Astrocyte of the spinal cord (primary cell): ENCODE data around the gene PCDHB12.

ENCODE experiments used
- DNase-seq: peaks from one replicate; pipeline ENCODE4 v3.0.0; 2011; ENCODE audit warnings: low read depth, low spot score
- H3K4me3 ChIP-seq: 2 replicates; pipeline ENCODE4 v1.5.1; 2011; ENCODE audit warnings: low read depth, mild to moderate bottlenecking, low read length, moderate library complexity
- in situ Hi-C: cut with HindIII; loops from 2 replicates; pipeline ENCODE4 v1.10.0; 2017; ENCODE audit warnings: low sequenced_read_pairs
- TF ChIP-seq, protein P1 (sequence below): IDR thresholded peaks from 2 replicates; pipeline ENCODE4 v1.5.1; 2012; ENCODE audit warnings: low read depth, mild to moderate bottlenecking, low read length, inconsistent platforms

PCDHB12 gene

DNA sequence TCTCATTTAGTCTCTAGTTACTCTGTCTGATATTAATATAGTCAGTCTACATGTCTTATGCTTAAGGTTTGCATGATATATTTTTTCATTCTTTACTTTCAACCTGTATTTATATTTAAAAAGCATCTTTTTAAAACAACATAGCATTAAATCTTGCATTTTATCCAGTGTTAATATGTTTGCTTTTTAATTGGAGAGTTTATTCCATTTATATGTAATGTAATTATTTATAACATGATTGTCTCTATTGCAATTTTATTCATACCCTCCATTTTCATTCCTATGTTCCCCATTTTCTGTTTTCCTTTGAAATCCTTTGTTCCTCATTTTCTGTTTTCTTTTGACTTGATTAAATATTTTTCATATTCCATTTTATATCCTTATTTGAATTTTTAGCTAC is 49.9 kb downstream of the PCDHB12 start:
- TF ChIP-seq, protein P1, sequence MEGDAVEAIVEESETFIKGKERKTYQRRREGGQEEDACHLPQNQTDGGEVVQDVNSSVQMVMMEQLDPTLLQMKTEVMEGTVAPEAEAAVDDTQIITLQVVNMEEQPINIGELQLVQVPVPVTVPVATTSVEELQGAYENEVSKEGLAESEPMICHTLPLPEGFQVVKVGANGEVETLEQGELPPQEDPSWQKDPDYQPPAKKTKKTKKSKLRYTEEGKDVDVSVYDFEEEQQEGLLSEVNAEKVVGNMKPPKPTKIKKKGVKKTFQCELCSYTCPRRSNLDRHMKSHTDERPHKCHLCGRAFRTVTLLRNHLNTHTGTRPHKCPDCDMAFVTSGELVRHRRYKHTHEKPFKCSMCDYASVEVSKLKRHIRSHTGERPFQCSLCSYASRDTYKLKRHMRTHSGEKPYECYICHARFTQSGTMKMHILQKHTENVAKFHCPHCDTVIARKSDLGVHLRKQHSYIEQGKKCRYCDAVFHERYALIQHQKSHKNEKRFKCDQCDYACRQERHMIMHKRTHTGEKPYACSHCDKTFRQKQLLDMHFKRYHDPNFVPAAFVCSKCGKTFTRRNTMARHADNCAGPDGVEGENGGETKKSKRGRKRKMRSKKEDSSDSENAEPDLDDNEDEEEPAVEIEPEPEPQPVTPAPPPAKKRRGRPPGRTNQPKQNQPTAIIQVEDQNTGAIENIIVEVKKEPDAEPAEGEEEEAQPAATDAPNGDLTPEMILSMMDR, result no peak
- no peak overlapping the region for H3K4me3 ChIP-seq
- in situ Hi-C loops, result no loop called here
- DNase-seq, result no peak

DNA sequence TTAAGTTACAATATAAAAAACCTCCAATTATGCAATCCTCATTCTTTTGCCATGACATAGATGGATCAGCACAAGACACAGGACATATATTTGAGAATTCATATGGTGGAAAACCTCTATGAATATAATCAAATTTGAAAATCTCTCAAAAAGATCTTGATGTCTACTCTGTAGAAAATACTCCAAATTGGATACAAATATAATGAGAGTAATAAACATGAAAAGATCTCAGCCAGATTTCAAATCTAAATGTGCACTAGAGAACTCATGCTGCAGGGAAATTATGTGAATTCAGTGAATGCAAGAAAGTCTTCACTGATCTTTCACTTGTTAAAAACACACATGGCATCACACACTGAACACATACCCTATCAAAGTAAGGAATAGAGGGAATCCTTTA is 50.4 kb downstream of the PCDHB12 start:
- no peak overlapping the region for H3K4me3 ChIP-seq
- TF ChIP-seq, protein P1, result no peak
- DNase-seq, result no peak
- in situ Hi-C loops, result no loop called here

DNA sequence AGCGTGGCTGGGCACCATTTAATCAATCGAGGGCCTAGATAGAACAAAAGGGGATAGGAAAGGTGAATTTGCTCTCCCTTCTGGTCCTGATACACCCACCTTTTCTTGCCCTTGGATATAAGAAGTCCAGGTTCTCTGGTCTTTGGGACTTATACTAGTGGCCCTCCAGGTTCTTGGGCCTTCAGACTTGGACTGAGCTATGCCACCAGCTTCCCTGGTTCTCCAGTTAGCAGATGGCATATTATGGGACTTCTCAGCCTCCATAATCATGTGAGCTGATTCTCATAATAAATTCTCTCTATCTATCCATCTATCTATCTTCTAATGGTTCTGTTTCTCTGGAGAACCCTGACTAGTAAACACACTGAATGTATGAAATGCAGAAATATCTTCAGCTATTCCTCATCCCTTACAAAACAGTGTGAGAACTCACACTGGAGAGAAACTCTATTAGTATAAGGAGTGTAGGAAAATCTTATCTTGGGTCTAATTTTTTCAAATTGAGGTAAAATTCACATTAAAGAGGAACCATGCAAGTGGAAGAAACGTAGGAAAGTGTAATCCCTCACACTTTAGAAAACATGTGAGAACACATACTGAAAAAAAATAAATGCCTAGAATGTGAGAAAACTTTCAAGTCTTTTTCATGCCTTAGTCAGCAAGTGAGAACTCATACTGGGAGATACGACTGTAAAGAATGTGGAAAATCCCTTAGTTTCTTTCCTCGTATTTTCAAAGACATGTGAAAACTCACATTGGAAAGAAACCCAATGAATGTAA is 52.1 kb downstream of the PCDHB12 start:
- DNase-seq, result peak; percentile 29
- in situ Hi-C loops, result no loop called here
- H3K4me3 ChIP-seq, result no peak overlapping the region
- TF ChIP-seq, protein P1, result no peak

DNA sequence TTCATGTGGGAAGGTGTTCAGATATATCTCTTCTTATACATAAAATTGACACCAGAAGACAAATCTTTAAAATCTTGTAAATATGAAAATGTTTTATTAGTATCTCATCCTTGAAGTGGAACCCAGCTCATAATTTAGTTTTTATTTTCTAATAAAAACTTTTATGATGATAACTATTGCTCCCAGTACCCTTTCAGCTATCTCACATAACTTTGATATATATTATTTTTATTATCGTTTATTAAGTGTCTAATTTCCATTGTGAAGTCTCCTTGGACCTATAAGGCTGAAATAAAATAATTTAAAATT is 52.7 kb downstream of the PCDHB12 start:
- in situ Hi-C loops, result no loop called here
- no peak overlapping the region for H3K4me3 ChIP-seq
- DNase-seq, result no peak
- TF ChIP-seq, protein P1, result no peak
